Panc1 (cell line): Measurements from ENCODE around the gene LPP.

Experiments used
- TCF7L2 ChIP-seq: IDR thresholded peaks from 2 replicates; pipeline ENCODE4 v1.6.1; 2011; ENCODE audit warnings: mild to moderate bottlenecking, low read depth, low read length, inconsistent platforms
- TF ChIP-seq, protein P1 (sequence below): fragments of 450-650 bp; IDR thresholded peaks from 2 replicates; pipeline ENCODE4 v1.5.1; 2017; ENCODE audit warnings: mild to moderate bottlenecking

GRCh38 chr3:188553569-188553968 lies 399.6 kb downstream of the LPP start:
- TF ChIP-seq, protein P1, sequence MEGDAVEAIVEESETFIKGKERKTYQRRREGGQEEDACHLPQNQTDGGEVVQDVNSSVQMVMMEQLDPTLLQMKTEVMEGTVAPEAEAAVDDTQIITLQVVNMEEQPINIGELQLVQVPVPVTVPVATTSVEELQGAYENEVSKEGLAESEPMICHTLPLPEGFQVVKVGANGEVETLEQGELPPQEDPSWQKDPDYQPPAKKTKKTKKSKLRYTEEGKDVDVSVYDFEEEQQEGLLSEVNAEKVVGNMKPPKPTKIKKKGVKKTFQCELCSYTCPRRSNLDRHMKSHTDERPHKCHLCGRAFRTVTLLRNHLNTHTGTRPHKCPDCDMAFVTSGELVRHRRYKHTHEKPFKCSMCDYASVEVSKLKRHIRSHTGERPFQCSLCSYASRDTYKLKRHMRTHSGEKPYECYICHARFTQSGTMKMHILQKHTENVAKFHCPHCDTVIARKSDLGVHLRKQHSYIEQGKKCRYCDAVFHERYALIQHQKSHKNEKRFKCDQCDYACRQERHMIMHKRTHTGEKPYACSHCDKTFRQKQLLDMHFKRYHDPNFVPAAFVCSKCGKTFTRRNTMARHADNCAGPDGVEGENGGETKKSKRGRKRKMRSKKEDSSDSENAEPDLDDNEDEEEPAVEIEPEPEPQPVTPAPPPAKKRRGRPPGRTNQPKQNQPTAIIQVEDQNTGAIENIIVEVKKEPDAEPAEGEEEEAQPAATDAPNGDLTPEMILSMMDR: no peak
- TF ChIP-seq TCF7L2: no peak
